Epithelial cell of esophagus (primary cell): ENCODE measurements around the gene PRKCI.

Experiments
- DNase-seq: peaks from one replicate; pipeline ENCODE4 v3.0.0; 2010; ENCODE audit warnings: low read depth
- H3K4me3 ChIP-seq: 2 replicates; pipeline ENCODE4 v1.5.1; 2011; ENCODE audit warnings: mild to moderate bottlenecking, low read length, control low read depth
- CTCF ChIP-seq: IDR thresholded peaks from 2 replicates; pipeline ENCODE4 v1.5.1; 2011; ENCODE audit warnings: low read depth, mild to moderate bottlenecking, low read length, control low read depth, inconsistent platforms; ENCODE audit not compliant: insufficient read depth; ENCODE audit errors: missing control alignments

PRKCI gene

GRCh38 chr3:170240142-170240541, 17.9 kb downstream of the PRKCI start:
- DNase-seq, result no peak
- H3K4me3 ChIP-seq, result no peak overlapping the region
- no peak for TF ChIP-seq CTCF

GRCh38 chr3:170240671-170241070, 18.4 kb downstream of the PRKCI start:
- no peak overlapping the region for H3K4me3 ChIP-seq
- TF ChIP-seq CTCF, result no peak
- peak; percentile 36 for DNase-seq

GRCh38 chr3:170244576-170244975, 22.4 kb downstream of the PRKCI start:
- no peak for TF ChIP-seq CTCF
- DNase-seq, result peak; percentile 86
- H3K4me3 ChIP-seq, result no peak overlapping the region

- H3K4me3 ChIP-seq, result no peak overlapping the region
- no peak for TF ChIP-seq CTCF
- DNase-seq, result no peak
Measured at GRCh38 chr3:170247875-170248274, 25.7 kb downstream of the PRKCI start.

- TF ChIP-seq CTCF, result no peak
- no peak for DNase-seq
- H3K4me3 ChIP-seq, result no peak overlapping the region
Measured at GRCh38 chr3:170256597-170256996, 34.4 kb downstream of the PRKCI start.

GRCh38 chr3:170257145-170257544, 34.9 kb downstream of the PRKCI start:
- no peak for TF ChIP-seq CTCF
- no peak for DNase-seq
- H3K4me3 ChIP-seq, result no peak overlapping the region

- TF ChIP-seq CTCF, result no peak
- H3K4me3 ChIP-seq, result no peak overlapping the region
- no peak for DNase-seq
Measured at GRCh38 chr3:170258105-170258487, 35.9 kb downstream of the PRKCI start.
